Activated CD4-positive, alpha-beta T cell treated with anti-CD3 and anti-CD28 coated beads for 4 hours (primary cell): ENCODE data around the gene PDCD1LG2.
A peak's percentile ranks its signal among the peaks of the same experiment; 100 is the strongest.
"Not testable (repeated sequence)": the region's sequence is repeated elsewhere in the genome, so short reads cannot be mapped to it uniquely, and the experiment has no call there.

Experiments used
- DNase-seq, 2 donors: peaks; one replicate each; pipeline ENCODE4 v3.0.0-alpha.2; 2020

PDCD1LG2 gene

DNA sequence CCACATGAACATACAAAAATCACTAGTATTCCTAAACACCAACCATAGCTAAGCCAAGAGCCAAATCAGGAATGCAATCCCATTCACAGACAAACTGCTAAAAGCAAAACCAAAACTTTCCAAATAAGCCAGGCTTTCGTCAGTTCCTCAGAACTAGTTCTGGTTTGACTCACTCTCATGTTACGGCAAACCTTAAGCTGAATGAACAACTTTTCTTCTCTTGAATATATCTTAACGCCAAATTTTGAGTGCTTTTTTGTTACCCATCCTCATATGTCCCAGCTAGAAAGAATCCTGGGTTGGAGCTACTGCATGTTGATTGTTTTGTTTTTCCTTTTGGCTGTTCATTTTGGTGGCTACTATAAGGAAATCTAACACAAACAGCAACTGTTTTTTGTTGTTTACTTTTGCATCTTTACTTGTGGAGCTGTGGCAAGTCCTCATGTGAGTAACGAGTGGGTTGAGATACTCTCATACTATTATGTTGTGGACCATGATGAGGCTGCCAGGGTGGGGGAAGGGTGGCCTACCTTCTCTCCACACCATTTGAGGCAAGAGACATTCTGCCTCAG is at the start of gene PDCD1LG2:
Gene PDCD1LG2 (plus strand): TSS at position 172 of the 572 bp plus-strand sequence. CDS start 12,016 bp downstream, outside the sequence.
- DNase-seq = peak; percentile 18 to 28

DNA sequence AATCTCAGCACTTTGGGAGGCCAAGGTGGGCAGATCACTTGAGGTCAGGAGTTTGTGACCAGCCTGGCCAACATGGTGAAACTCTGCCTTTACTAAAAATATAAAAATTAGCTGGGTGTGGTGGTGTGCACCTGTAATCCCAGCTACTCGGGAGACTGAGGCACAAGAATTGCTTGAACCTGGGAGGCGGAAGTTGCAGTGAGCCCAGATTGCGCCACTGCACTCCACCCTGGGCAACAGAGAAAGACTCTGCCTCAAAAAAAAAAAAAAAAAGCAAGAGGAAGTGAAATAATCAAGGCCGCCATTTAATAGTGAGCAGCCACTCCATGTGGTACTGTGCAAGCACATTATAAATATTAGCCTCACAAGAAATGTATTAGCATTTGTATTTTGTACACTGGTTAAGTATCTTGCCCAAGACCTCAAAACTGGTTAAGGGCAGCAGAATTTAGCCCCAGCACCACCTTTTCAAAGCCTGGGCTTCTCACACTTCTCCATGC is 45.5 kb upstream of the PDCD1LG2 start:
- DNase-seq = not testable (repeated sequence)

DNA sequence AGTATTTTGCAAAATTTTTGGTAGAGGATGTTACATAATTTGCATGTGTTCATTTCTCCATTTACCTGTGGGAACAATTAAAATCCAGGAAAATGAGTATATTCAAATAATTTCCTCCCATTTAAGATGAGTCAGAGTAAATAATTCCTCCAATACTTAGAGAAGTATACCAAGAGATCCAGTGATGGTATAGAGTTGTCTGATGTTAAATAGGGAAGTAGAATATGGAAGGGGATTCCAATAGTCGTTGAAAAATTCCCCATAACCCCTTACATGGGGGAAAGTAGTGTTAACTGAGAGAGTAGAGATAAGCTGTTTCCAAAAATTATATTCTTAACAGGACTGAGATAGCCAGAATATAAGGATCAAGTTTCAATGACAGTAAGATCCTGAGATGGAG is 44.3 kb upstream of the PDCD1LG2 start:
- no peak for DNase-seq

DNA sequence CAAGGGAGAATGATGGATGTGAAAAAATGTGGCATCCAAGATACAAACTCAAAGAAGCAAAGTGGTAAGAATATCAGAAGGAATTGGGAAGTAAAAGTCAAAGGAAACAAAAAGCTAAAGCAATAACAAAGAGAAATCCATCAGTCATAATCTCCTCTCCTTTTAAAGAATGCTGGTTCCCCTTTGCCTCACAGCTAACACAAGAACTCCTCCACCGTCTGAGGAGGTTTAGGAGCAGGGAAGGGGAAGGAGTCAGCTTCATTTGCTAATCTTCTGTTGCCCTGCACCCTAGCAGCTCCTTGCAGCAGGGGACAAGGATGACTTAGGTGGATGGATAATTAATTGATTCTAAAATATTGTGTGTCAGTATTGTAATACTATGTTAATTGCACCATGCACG is 43.6 kb upstream of the PDCD1LG2 start:
- no peak for DNase-seq

DNA sequence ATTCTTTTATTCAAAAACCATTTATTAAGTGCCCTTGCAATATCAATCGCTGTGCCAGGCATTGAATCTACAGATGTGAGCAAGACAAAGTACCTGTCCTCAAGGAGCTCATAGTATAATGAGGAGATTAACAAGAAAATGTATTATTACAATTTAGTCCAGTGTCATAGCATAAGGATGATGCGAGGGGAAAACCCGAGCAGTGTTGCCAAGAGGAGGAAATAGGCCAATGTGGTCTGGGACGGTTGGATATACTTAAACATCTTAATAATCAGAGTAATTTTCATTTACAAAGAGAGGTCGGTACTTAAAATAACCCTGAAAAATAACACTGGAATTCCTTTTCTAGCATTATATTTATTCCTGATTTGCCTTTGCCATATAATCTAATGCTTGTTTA is 41.5 kb upstream of the PDCD1LG2 start:
- DNase-seq = no peak

DNA sequence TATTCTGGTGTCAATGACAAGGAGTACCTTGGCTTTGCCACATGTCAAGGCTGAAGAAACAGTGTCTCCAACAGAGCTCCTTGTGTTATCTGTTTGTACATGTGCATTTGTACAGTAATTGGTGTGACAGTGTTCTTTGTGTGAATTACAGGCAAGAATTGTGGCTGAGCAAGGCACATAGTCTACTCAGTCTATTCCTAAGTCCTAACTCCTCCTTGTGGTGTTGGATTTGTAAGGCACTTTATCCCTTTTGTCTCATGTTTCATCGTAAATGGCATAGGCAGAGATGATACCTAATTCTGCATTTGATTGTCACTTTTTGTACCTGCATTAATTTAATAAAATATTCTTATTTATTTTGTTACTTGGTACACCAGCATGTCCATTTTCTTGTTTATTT is 40.2 kb upstream of the PDCD1LG2 start:
- no peak for DNase-seq

DNA sequence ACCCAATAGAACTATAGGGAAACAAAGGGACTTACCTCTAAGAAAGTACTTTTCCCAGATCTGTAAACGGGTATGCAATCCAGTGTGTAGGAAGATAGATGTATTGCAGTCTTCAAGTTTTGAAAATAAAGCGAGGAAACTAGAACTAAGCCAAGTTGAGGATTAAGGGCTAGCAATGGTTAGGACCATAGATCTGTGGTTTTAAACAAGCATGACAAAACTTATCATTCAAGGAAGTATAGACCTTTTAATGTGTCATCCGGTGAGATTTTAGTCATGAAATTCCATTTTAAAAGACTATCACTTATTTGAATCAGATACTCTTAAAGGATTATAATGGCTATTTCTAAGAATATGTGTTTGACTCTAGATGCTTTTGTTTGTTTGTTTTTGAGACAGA is 39.5 kb upstream of the PDCD1LG2 start:
- no peak for DNase-seq

DNA sequence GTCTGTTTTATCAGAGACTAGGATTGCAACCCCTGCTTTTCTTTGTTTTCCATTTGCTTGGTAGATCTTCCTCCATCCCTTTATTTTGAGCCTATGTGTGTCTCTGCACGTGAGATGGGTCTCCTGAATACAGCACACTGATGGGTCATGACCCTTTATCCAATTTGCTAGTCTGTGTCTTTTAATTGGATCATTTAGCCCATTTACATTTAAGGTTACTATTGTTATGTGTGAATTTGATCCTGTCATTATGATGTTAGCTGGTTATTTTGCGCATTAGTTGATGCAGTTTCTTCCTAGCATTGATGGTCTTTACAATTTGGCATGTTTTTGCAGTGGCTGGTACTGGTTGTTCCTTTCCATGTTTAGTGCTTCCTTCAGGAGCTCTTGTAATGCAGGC is 34.7 kb upstream of the PDCD1LG2 start:
- DNase-seq = not testable (repeated sequence)

DNA sequence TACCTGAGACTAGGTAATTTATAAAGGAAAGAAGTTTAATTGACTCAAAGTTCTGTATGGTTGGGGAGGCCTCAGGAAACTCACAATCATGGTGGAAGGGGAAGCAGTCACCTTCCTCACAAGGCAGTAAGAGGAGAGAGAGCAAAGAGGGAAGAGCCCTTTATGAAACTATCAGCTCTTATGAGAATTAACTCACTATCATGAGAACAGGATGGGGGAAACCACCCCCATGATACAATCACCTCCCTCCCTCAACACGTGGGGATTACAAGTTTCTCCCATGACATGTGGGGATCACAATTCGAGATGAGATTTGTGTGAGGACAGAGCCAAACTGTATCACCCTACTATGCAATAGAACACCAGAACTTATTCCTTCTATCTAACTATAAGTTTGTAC is 32.1 kb upstream of the PDCD1LG2 start:
- DNase-seq = no peak

DNA sequence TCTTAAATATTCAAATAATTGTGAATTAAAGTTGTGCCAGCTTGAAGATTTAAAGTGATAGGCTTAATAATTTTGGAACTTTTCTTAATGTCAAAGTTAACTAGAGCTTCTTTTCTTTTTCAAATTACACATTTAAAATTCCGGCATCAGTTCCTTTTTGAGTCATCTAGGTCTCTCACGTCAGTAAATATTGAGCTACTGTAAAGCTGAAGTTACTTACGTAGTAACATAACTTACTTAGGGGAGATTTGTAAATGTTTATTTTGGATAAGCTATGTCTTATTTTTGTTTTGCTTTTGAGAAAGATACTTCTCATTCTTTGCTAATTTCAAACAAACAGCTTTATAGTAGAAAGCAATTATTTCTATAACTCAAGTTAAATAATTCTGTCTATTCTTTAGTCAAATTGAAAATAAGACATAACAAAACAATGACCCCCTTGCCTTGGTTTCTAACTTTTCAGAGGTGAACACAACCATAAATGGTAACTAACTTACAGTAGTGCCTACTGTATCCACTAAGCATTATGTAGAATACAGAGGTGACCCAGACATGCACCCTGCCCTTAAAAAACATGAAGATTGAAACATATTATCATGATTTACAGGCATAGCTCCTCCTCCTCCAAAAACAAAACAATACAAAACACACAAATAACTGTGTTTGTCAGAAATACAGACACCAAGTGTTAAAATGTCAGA is 30.2 kb upstream of the PDCD1LG2 start:
- no peak for DNase-seq

DNA sequence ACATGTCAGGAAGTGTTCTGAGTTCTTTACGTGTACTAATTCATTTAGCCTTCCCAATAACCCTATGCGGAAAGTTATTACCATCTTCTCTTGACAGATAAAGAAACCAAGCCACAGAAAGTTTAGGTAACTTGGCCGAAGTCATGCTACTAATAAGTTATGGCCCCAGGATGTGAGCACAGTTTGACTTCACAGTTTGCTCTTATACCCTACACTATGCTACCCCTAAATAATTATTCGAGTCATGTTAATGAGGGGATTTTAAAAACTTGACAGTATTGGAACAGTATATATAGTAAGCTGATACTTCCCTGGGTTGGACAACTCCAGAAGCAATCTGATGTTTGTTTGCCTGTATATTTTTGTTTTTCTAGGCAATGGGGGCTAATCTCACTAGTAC is 29.4 kb upstream of the PDCD1LG2 start:
- no peak for DNase-seq

DNA sequence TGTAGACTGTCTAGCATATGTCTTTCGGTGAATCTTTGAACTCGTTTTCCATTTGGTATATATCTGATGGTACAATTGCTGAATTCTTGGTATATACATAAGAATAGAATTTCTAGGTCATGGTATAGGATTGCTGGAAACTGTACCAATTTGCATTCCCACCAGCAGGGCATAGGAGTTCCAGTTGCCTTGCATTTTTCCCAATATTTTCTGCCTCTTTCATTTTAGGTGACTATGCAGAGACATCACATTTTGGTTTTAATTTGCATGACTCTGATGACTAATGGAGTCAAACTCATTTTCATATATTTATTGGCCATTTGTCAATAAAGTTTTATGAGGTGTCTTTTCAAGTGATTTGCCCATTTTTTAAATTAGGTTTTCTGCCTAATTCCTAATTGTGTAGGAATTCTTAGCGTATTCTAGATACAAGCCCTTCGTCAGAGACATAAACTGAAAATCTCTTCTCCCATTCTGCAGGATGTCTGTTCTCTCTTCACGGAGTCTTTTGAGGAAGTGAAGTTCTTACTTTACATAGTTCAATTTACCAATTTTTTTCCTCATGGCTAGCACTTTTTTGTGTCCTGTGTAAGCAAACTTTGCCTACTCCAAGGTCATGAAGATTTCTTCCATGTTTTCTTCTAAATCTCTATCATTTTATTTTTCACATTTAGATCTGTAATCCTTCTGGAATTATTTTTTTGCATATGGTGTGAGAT is 28.9 kb upstream of the PDCD1LG2 start:
- DNase-seq = no peak

DNA sequence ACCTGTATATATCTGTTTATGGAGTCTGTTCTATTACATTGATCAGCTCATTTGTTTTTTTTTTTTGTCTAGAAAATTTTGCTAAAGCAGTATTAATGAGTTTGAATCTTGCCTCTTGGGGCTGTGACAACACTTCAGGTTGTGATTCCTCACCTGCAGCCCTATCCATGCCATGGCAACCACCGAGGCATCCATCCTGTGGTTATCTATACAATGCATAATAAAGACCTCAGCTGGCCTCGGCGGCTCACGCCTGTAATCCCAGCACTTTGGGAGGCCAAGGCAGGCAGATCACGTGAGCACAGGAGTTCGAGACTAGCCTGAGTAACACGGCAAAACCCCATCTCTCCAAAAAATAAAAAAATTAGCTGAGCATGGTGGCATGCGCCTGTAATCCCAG is 28.1 kb upstream of the PDCD1LG2 start:
- no peak for DNase-seq

DNA sequence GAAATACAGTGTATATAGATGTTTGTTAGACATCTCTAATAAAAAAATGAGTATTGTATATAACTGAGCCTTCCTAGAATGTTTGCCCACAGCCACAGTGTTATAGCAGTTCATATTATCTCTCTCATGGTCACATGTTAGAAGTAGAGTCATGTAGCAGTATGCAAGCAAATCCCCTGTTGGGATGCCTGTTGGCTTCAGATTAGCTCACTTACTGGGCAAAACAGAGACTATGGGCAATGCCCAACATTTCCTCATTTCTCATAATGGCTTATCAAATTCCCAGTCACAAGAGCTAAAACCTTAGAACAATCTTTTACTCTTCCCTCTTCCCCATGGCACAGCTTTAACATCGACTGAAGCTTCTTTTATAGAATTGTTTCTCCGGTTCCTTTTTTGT is 27.0 kb upstream of the PDCD1LG2 start:
- no peak for DNase-seq

DNA sequence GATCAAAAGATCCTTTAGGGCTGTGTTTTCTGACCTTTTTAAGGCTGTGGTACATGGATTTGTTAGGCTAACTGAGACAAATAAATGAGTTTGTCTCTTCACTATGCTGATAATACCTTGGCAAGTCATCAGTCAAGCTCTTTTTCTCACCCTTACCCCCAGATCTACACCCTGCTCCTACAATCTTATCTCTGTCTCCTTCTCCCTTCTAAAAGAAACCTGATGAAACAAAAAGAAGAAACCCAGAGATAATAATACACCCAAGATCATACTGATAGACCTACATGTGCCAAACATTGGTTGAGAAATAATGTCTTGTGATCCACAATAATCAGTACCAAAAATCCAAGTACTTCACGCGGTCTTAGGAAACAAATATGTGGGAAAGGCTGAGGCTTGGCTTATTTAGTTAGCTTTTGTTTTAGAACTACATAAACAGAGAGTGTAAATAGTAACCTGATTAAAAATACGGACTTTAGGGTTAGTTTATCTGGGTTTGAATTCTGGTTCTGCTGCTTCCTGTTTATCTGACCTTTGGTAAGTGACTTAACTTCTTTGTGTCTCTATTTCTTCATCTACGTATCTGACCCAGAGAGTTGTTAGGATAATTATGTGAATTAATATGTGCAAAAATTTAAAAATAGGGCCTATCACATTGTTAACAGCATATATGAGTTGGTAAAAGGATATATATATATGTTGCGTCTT is 24.8 kb upstream of the PDCD1LG2 start:
- no peak for DNase-seq

DNA sequence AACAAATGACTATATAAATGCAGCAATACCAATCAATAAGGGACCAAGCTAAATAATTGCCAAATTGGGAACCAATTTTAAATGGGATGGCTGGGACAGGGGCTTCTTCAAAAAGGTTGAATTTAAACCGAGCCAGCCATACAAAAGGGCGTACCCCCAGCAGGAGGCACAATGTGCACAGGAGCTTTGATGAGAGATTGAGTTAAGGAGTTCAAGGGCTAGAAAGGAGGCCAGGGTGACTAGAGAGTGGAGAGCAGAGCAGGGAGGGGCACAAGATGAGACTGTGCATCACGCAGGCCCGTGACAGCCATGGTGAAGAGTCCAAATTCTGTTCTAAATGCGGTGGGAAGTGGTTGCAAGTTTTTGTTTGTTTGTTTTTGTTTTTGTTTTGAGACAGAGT is 23.3 kb upstream of the PDCD1LG2 start:
- no peak for DNase-seq

DNA sequence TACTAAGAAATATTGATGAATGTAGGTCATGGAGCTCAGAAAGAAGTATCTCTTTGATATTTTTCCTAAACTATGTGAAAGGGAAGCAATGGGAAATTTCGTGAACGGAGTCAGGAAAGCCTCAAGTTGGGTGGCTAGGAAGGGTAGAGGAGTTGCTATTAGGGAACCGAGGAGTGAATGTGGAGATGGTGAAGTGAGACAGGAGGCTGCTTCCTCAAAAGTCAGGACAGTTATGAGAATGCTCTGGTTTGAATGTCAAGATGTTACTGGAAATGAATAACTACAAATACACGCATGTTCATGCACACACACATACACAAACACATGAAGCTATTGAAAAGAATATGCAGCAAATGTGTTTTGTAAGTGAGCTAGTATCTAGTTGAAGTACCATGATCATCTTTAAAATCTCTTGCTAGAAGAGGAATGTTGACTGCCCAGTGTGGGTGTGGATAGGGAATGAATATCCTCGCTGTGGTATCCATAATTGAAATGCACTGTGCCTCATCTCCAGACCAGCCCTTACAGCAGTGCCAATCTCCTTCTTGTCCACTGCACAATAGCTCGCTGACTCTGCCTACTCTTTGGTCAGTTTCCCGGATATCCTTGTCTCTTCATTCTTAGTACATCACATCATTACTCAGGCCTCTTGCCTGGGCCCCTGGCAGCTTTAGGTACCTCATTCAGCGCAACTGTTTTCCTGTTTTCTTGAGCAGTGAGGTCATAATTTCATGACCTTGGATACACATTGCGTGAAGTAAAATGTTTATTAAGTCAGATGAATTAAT is 21.9 kb upstream of the PDCD1LG2 start:
- no peak for DNase-seq

DNA sequence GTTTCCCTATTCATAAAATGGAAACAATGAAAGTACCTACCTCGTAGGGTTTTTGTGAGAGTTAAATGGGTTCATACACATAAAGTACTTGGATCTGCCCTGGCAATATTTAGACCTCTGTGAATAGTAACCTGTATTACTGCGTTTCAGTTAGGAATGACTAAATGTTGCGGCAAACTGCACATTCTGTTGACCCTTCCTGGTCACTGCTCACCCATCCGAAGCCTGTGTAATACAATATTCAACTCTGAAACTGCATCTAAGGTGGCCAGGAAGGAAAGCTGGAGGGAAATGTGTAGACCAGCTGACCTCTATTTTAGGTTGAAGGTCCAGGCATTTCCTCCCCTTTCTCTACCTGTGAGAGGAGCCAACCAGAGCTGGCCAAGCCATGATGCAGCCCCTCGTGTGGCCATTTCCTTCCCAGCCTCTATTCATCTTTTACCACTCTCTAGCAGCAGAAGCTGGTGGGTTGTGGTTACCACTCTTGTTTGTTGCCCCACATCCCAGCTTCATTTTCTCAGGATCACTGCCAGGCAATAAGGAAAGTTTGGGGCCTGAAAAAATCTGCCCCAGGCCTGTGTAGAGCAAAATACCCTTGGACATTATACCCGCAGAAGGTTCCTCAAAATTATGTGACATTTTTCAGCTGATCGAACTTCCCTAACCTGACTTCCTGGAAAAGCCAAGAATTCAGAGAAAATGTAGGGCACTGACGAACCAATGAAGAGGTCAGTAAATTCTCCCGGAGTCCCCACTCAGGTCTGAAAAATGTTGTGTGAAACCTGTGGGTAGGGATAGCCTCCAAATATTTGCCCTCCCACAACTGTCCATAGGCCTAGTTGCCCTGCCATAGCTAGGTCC is 20.5 kb upstream of the PDCD1LG2 start:
- DNase-seq = no peak

DNA sequence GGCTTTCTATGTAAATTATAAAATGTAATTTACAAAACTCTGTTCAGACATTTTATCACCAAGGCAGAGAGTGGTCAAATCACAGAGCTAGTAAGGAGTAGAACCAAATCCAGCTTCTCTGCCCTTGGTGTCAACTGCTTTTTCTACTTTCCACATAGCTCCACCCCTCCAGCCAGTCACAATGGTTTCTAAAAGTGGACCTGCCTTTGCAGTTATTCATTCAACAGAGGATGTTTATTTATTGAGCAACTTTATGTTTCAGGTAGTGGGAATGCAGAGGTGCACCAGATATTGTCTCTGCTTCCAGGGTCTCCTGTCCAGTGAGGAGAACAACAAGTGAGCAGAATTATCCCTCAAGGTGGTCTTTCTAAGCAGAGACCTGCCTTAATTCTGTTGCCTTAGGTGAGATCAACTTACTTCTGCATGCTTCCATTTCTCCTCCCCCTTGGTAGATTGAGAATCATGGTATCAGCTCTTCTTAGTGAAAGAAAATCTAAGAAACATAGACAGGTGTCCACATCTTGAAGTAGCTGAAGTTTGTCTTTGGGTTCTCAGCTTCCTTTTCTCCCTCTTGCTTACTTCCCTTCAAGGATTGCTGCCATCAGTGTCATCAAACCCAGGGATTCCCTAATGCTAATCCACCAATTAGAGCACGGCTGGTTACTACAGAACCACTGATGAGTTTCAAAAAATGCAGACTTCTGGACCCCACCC is 17.2 kb upstream of the PDCD1LG2 start:
- DNase-seq = no peak

DNA sequence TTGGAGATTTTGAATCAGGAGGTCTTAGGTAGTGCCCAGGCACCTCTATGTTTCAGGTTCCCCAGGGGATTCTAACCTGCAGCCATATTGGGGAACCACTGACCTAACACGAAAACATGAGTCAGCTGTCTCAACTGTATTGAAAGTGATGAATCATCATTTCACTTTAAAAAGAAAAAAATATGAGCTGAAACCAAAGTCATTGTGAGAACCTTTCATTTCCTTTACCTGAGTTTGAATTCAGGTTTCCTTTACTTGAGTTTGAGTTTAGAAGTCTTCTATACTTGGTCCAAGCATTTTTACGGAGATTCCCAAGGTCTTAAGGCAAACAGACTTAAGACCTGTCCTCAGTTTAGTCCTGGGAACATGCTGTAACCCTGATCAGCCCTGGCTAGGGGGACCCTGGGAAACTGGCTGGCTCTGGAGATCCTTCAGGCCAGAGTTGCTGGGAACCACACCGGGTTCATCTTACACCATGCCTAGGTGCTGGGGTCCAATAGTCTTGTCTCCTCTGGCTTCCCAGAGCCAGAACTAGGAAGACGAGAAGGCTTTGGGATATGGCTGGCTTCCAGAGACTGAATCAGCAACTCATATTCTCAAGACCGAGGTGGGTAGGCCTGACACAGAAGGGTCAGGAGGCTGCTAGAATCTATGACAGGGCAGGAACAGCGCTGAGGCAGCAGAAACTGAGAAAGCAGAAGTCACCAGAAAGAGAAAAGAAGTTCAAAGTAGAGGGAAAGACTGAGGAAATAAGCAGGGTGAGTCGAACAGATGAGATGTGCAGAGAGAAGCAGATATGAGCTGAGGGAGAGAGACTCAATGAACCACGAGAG is 16.4 kb upstream of the PDCD1LG2 start:
- no peak for DNase-seq
